A549 (cell line): Measurements from ENCODE around the gene CCSER1. TPM values are rescaled to one million over a fixed set of nuclear protein-coding genes. Genes with fewer than 3 reads are reported as not detected.
"Not testable (repeated sequence)": the region's sequence is repeated elsewhere in the genome, so short reads cannot be mapped to it uniquely, and the experiment has no call there.

Experiments used
- ATAC-seq, 2 experiments: fragments of 200-7000 bp in 1 of 2; fragments of >200 bp in 1 of 2; cut with Nextera tagmentation in 1 of 2; cut with Tn5 transposase in 1 of 2; 3 replicates each; pipeline versions ENCODE4 v1.8.0 to v1.9.1; 2018 to 2020; ENCODE audit warnings: mild to moderate bottlenecking in 1 of 2, moderate library complexity in 1 of 2
- CTCF ChIA-PET: fragments of 300-600 bp; sonication (Branson Sonifier 250); formaldehyde crosslinking; extraction: SDS; loops from one replicate; lab custom pipeline; 2021; ENCODE audit warnings: antibody characterized with exemption, inconsistent platforms; lab: Yijun Ruan, JAX
- POLR2A ChIA-PET: fragments of 350-600 bp; formaldehyde crosslinking; extraction: SDS; loops from one replicate; lab custom pipeline; 2021; ENCODE audit warnings: antibody characterized with exemption, inconsistent platforms; lab: Yijun Ruan, JAX
- DNase-seq, 2 experiments: peaks; one replicate each; pipeline versions ENCODE4 v3.0.0 to v3.0.0-alpha.2; 2011 to 2016; ENCODE audit warnings: low read depth in 1 of 2, low spot score in 1 of 2
- FAIRE-seq: peaks from 2 replicates; lab custom pipeline; 2011; peaks lifted over from hg19 to GRCh38; lab: Jason Lieb, UNC
- H3K27ac ChIP-seq, 2 experiments: fragments of >200 bp; sonication (Bioruptor Twin); formaldehyde crosslinking; 3 replicates each; pipeline ENCODE4 v1.5.1; 2016 to 2017
- H3K4me1 ChIP-seq: fragments of >200 bp; sonication (Bioruptor Twin); formaldehyde crosslinking; 3 replicates; pipeline ENCODE4 v1.6.1; 2016
- H3K4me2 ChIP-seq: fragments of >200 bp; sonication (Bioruptor Twin); formaldehyde crosslinking; 3 replicates; pipeline ENCODE4 v1.6.1; 2016
- H3K4me3 ChIP-seq: fragments of >200 bp; sonication (Bioruptor Twin); formaldehyde crosslinking; 3 replicates; pipeline ENCODE4 v1.5.1; 2016
- H3K9me3 ChIP-seq: fragments of >200 bp; sonication (Bioruptor Twin); formaldehyde crosslinking; 3 replicates; pipeline ENCODE4 v1.6.1; 2016
- CBX8 ChIP-seq: fragments of 200-600 bp; sonication (generic); IDR thresholded peaks from 2 replicates; pipeline ENCODE4 v1.6.1; 2016
- CEBPB ChIP-seq, 2 experiments: fragments of >200 bp in 1 of 2; sonication (Bioruptor Twin) in 1 of 2; formaldehyde crosslinking in 1 of 2; IDR thresholded peaks; 2 replicates each; pipeline ENCODE4 v1.6.1; 2012 to 2016
- CHD2 ChIP-seq: fragments of 150-350 bp; IDR thresholded peaks from 2 replicates; pipeline ENCODE4 v1.6.1; 2014; ENCODE audit warnings: low read length; ENCODE audit not compliant: partially characterized antibody
- CHD4 ChIP-seq: fragments of 200-600 bp; sonication (generic); IDR thresholded peaks from 2 replicates; pipeline ENCODE4 v1.6.1; 2016; ENCODE audit warnings: antibody characterized with exemption, mild to moderate bottlenecking, borderline replicate concordance
- EHF ChIP-seq: fragments of 250-450 bp; sonication (Bioruptor Pico); IDR thresholded peaks from 2 replicates; pipeline ENCODE4 v1.5.0; 2020; ENCODE audit warnings: mild to moderate bottlenecking
- EHMT2 ChIP-seq: fragments of 200-600 bp; sonication (generic); IDR thresholded peaks from 2 replicates; pipeline ENCODE4 v1.6.1; 2016; ENCODE audit warnings: antibody characterized with exemption, low read depth, mild to moderate bottlenecking, moderate library complexity
- EP300 ChIP-seq, 2 experiments: fragments of >200 bp; sonication (Bioruptor Twin); formaldehyde crosslinking; IDR thresholded peaks; 2 replicates in 1 of 2; 3 replicates in 1 of 2; pipeline ENCODE4 v1.6.1; 2016 to 2017
- ESRRA ChIP-seq: fragments of 150-350 bp; IDR thresholded peaks from 2 replicates; pipeline ENCODE4 v1.6.1; 2014; ENCODE audit warnings: mild to moderate bottlenecking, low read length, borderline replicate concordance
- FOXS1 ChIP-seq: fragments of 250-450 bp; sonication (Bioruptor Pico); IDR thresholded peaks from 2 replicates; pipeline ENCODE4 v1.5.0; 2020; ENCODE audit warnings: mild to moderate bottlenecking, moderate library complexity
- GATA3 ChIP-seq: IDR thresholded peaks from 2 replicates; pipeline ENCODE4 v1.6.1; 2012; ENCODE audit warnings: borderline replicate concordance
- HDAC2 ChIP-seq: fragments of 200-600 bp; sonication (generic); IDR thresholded peaks from 2 replicates; pipeline ENCODE4 v1.6.1; 2016
- HOXB13 ChIP-seq: fragments of 250-450 bp; sonication (Bioruptor Pico); IDR thresholded peaks from 2 replicates; pipeline ENCODE4 v1.5.0; 2020; ENCODE audit warnings: low read depth, mild to moderate bottlenecking, moderate library complexity
- JUN ChIP-seq, 2 experiments: fragments of >200 bp; sonication (Bioruptor Twin); formaldehyde crosslinking; IDR thresholded peaks; 2 replicates in 1 of 2; 3 replicates in 1 of 2; pipeline ENCODE4 v1.6.1; 2016 to 2017
- JUNB ChIP-seq: fragments of >200 bp; sonication (Bioruptor Twin); formaldehyde crosslinking; IDR thresholded peaks from 2 replicates; pipeline ENCODE4 v1.6.1; 2016
- KDM1A ChIP-seq: fragments of 200-600 bp; sonication (generic); IDR thresholded peaks from 2 replicates; pipeline ENCODE4 v1.6.1; 2016; ENCODE audit warnings: low read depth, mild to moderate bottlenecking
- KDM5A ChIP-seq: fragments of 200-600 bp; sonication (generic); IDR thresholded peaks from 2 replicates; pipeline ENCODE4 v1.6.1; 2016; ENCODE audit warnings: antibody characterized with exemption, mild to moderate bottlenecking
- NFE2L2 ChIP-seq: fragments of 150-350 bp; conservative IDR thresholded peaks from 2 replicates; pipeline ENCODE4 v1.6.1; 2014; ENCODE audit warnings: low read length
- POLR2A ChIP-seq: IDR thresholded peaks from 2 replicates; pipeline ENCODE4 v1.6.1; 2012; ENCODE audit warnings: mild to moderate bottlenecking, low read length
- POLR2AphosphoS2 ChIP-seq: conservative IDR thresholded peaks from 2 replicates; pipeline ENCODE4 v1.6.1; 2012; ENCODE audit warnings: low read length, improper control_type of control experiment, inconsistent platforms
- RAD21 ChIP-seq, 2 experiments: fragments of >200 bp in 1 of 2; sonication (Bioruptor Twin) in 1 of 2; formaldehyde crosslinking in 1 of 2; IDR thresholded peaks in 1 of 2; conservative IDR thresholded peaks in 1 of 2; 2 replicates in 1 of 2; 3 replicates in 1 of 2; pipeline ENCODE4 v1.6.1; 2012 to 2018; ENCODE audit warnings: inconsistent platforms in 1 of 2
- RCOR1 ChIP-seq: fragments of 150-350 bp; IDR thresholded peaks from 2 replicates; pipeline ENCODE4 v1.6.1; 2014; ENCODE audit warnings: antibody characterized with exemption, low read length, low read depth
- TFCP2L1 ChIP-seq: fragments of 250-450 bp; sonication (Bioruptor Pico); IDR thresholded peaks from 2 replicates; pipeline ENCODE4 v1.5.0; 2021; ENCODE audit warnings: mild to moderate bottlenecking
- ZC3H11A ChIP-seq: fragments of 450-650 bp; IDR thresholded peaks from 2 replicates; pipeline ENCODE4 v1.6.1; 2014; ENCODE audit warnings: antibody characterized with exemption, mild to moderate bottlenecking
- WGBS: methylation state at CpG from one replicate; pipeline ENCODE4 v1.1.6; 2017; ENCODE audit errors: missing lambda C conversion rate; 5-methylcytosine and 5-hydroxymethylcytosine counted together
- polyA plus RNA-seq, 4 experiments: library from polyadenylated mRNA; depleted of rRNA in 3 of 4; stranded (reverse); fragments of >200 nt; fragmentation: RNase III in 1 of 4; extraction: RNeasy Plus Mini Kit Qiagen cat#74134 plus additional on column Dnase treatment in 1 of 4; gene quantifications; 2 replicates in 3 of 4; 3 replicates in 1 of 4; pipeline ENCODE4 v1.2.3, GENCODE V29; 2011 to 2017
- TF ChIP-seq, protein P1 (sequence below): fragments of 450-650 bp; IDR thresholded peaks from 2 replicates; pipeline ENCODE4 v1.6.1; 2014; ENCODE audit warnings: antibody characterized with exemption
- TF ChIP-seq, protein P2 (sequence below): IDR thresholded peaks from 2 replicates; pipeline ENCODE4 v1.6.1; 2012
- TF ChIP-seq, protein P3 (sequence below): fragments of 150-350 bp; IDR thresholded peaks from 2 replicates; pipeline ENCODE4 v1.6.1; 2014; ENCODE audit warnings: low read depth, mild to moderate bottlenecking, low read length
- TF ChIP-seq, protein P4 (sequence below): fragments of >200 bp; sonication (Bioruptor Twin); formaldehyde crosslinking; IDR thresholded peaks from 3 replicates; pipeline ENCODE4 v1.5.1; 2016
- TF ChIP-seq, protein P5 (sequence below): fragments of 200-600 bp; sonication (generic); IDR thresholded peaks from 2 replicates; pipeline ENCODE4 v1.6.1; 2016; ENCODE audit warnings: antibody characterized with exemption, mild to moderate bottlenecking, moderate library complexity
- TF ChIP-seq, protein P6 (sequence below): fragments of >200 bp; sonication (Bioruptor Twin); formaldehyde crosslinking; IDR thresholded peaks from 2 replicates; pipeline ENCODE4 v1.6.1; 2016

CCSER1 gene
- polyA plus RNA-seq, 2 of the 4 experiments (the other 2 are of a cell fraction) = 0.06 TPM; not detected in 1

DNA sequence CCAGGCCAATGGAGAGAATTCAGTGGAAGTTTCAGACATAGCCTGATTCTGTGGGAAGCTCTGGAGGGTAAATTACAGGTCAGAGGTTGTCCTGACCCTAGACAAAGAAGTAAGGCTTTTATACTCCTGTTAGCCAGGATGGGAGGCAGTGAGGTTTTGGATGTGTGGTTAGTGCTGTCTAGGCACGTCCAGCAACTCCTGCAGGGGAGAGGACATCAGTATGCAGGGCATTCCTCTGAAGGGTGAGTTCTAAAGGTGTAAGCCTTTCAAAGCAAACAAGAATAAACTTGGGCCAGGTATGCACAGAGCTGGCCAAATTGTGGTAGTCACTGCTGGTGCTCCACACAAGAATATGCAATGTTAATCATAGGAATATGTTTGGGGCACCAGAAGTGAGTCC lies 562.5 kb downstream of the CCSER1 start:
- TF ChIP-seq TFCP2L1 (CRISPR knock-in tag) = no peak
- no peak for TF ChIP-seq RAD21 (conservative IDR thresholded peaks at IDR 0.05 in 1 of 2, IDR thresholded peaks at IDR 0.05 in 1 of 2)
- no peak for TF ChIP-seq CBX8
- no peak for TF ChIP-seq POLR2AphosphoS2
- no peak for TF ChIP-seq GATA3
- TF ChIP-seq HDAC2 = no peak
- no peak for TF ChIP-seq JUN (IDR thresholded peaks at IDR 0.05)
- no peak for TF ChIP-seq ZC3H11A
- TF ChIP-seq EHMT2 = no peak
- TF ChIP-seq EP300 (IDR thresholded peaks at IDR 0.05) = no peak
- no peak for TF ChIP-seq EHF
- no peak for TF ChIP-seq ESRRA
- TF ChIP-seq, protein P1, sequence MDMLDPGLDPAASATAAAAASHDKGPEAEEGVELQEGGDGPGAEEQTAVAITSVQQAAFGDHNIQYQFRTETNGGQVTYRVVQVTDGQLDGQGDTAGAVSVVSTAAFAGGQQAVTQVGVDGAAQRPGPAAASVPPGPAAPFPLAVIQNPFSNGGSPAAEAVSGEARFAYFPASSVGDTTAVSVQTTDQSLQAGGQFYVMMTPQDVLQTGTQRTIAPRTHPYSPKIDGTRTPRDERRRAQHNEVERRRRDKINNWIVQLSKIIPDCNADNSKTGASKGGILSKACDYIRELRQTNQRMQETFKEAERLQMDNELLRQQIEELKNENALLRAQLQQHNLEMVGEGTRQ = no peak
- no peak for TF ChIP-seq FOXS1
- TF ChIP-seq CHD4 = no peak
- no peak for TF ChIP-seq POLR2A
- TF ChIP-seq CEBPB (IDR thresholded peaks at IDR 0.05) = no peak
- TF ChIP-seq, protein P2, sequence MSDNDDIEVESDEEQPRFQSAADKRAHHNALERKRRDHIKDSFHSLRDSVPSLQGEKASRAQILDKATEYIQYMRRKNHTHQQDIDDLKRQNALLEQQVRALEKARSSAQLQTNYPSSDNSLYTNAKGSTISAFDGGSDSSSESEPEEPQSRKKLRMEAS = no peak
- no peak for TF ChIP-seq KDM5A

DNA sequence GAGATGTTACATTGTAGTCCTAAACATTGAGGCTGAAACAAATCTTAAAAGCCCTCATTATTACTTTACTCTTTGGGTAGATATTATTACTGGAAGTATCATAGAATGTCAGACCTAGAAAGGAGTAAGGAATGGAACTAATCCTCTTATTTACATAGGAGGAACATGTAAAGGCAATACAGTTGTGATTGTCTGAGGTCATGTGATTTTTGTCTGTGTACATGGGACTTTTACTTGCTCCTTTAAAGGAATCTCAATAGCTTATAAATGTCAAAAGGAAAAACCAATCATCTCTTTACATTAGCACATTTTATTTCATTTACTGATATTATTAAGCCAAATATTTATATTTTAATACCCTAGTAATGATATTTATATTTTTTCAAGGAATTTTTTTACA lies 568.2 kb downstream of the CCSER1 start:
- no peak overlapping the region for H3K4me2 ChIP-seq
- ChIA-PET CTCF (no interaction called here), POLR2A (no interaction called here)
- no peak overlapping the region for H3K4me3 ChIP-seq
- H3K27ac ChIP-seq = no peak overlapping the region
- TF ChIP-seq RCOR1 = no peak
- no peak for TF ChIP-seq CHD2
- no peak for TF ChIP-seq KDM1A
- TF ChIP-seq HDAC2 = no peak
- TF ChIP-seq, protein P3, sequence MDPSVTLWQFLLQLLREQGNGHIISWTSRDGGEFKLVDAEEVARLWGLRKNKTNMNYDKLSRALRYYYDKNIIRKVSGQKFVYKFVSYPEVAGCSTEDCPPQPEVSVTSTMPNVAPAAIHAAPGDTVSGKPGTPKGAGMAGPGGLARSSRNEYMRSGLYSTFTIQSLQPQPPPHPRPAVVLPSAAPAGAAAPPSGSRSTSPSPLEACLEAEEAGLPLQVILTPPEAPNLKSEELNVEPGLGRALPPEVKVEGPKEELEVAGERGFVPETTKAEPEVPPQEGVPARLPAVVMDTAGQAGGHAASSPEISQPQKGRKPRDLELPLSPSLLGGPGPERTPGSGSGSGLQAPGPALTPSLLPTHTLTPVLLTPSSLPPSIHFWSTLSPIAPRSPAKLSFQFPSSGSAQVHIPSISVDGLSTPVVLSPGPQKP = no peak
- TF ChIP-seq JUNB = no peak
- TF ChIP-seq, protein P4, sequence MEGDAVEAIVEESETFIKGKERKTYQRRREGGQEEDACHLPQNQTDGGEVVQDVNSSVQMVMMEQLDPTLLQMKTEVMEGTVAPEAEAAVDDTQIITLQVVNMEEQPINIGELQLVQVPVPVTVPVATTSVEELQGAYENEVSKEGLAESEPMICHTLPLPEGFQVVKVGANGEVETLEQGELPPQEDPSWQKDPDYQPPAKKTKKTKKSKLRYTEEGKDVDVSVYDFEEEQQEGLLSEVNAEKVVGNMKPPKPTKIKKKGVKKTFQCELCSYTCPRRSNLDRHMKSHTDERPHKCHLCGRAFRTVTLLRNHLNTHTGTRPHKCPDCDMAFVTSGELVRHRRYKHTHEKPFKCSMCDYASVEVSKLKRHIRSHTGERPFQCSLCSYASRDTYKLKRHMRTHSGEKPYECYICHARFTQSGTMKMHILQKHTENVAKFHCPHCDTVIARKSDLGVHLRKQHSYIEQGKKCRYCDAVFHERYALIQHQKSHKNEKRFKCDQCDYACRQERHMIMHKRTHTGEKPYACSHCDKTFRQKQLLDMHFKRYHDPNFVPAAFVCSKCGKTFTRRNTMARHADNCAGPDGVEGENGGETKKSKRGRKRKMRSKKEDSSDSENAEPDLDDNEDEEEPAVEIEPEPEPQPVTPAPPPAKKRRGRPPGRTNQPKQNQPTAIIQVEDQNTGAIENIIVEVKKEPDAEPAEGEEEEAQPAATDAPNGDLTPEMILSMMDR = no peak
- no peak for TF ChIP-seq HOXB13 (CRISPR knock-in tag)
- no peak for TF ChIP-seq NFE2L2
- TF ChIP-seq, protein P5, sequence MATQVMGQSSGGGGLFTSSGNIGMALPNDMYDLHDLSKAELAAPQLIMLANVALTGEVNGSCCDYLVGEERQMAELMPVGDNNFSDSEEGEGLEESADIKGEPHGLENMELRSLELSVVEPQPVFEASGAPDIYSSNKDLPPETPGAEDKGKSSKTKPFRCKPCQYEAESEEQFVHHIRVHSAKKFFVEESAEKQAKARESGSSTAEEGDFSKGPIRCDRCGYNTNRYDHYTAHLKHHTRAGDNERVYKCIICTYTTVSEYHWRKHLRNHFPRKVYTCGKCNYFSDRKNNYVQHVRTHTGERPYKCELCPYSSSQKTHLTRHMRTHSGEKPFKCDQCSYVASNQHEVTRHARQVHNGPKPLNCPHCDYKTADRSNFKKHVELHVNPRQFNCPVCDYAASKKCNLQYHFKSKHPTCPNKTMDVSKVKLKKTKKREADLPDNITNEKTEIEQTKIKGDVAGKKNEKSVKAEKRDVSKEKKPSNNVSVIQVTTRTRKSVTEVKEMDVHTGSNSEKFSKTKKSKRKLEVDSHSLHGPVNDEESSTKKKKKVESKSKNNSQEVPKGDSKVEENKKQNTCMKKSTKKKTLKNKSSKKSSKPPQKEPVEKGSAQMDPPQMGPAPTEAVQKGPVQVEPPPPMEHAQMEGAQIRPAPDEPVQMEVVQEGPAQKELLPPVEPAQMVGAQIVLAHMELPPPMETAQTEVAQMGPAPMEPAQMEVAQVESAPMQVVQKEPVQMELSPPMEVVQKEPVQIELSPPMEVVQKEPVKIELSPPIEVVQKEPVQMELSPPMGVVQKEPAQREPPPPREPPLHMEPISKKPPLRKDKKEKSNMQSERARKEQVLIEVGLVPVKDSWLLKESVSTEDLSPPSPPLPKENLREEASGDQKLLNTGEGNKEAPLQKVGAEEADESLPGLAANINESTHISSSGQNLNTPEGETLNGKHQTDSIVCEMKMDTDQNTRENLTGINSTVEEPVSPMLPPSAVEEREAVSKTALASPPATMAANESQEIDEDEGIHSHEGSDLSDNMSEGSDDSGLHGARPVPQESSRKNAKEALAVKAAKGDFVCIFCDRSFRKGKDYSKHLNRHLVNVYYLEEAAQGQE = no peak
- TF ChIP-seq, protein P6, sequence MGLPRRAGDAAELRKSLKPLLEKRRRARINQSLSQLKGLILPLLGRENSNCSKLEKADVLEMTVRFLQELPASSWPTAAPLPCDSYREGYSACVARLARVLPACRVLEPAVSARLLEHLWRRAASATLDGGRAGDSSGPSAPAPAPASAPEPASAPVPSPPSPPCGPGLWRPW = no peak
- TF ChIP-seq JUN (IDR thresholded peaks at IDR 0.05) = no peak
- no peak for TF ChIP-seq KDM5A
- no peaks in the 10 kb centered on the region for H3K9me3 ChIP-seq
- H3K4me1 ChIP-seq = no peaks in the 10 kb centered on the region
- DNase-seq = no peak
- no peak for ATAC-seq
- FAIRE-seq = no peak

More for the DNA sequence above, 562.5 kb downstream of the CCSER1 start:
- CTCF ChIA-PET = no interaction called here
- no peak for ATAC-seq
- WGBS = 33% methylated on average over 1 of the region's 1 CpG
- H3K27ac ChIP-seq = no peak overlapping the region
- DNase-seq = no peak
- no peak for FAIRE-seq
- no peak overlapping the region for H3K4me3 ChIP-seq
- H3K9me3 ChIP-seq = no peaks in the 10 kb centered on the region
- POLR2A ChIA-PET = no interaction called here
- H3K4me2 ChIP-seq = no peak overlapping the region
- no peaks in the 10 kb centered on the region for H3K4me1 ChIP-seq

DNA sequence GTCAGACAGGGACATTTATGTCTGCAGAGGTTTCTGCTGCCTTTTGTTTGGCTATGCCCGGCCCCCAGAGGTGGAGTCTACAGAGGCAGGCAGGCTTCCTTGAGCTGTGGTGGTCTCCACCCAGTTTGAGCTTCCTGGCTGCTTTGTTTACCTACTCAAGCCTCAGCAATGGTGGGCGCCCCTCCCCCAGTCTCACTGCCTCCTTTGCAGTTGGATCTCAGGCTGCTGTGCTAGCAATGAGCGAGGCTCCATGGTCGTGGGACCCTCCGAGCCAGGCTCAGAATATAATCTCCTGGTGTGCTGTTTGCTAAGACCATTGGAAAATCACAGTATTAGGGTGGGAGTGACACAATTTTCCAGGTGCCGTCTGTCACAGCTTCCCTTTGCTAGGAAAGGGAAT lies 578.3 kb downstream of the CCSER1 start:
- H3K27ac ChIP-seq, H3K4me1 ChIP-seq, FAIRE-seq, H3K4me2 ChIP-seq, CTCF ChIA-PET, POLR2A ChIA-PET, H3K9me3 ChIP-seq, ATAC-seq, DNase-seq, H3K4me3 ChIP-seq: not testable (repeated sequence)
- WGBS = 24% methylated on average over 5 of the region's 6 CpGs
